GM21367 (cell line): ENCODE data around the gene MOB2.
A peak's percentile ranks its signal among the peaks of the same experiment; 100 is the strongest.

Experiments
- ATAC-seq: cut with Tn5 transposase; IDR thresholded peaks from one replicate; pipeline ENCODE4 v1.9.1; 2021; ENCODE audit not compliant: unreplicated experiment

The MOB2 gene

DNA sequence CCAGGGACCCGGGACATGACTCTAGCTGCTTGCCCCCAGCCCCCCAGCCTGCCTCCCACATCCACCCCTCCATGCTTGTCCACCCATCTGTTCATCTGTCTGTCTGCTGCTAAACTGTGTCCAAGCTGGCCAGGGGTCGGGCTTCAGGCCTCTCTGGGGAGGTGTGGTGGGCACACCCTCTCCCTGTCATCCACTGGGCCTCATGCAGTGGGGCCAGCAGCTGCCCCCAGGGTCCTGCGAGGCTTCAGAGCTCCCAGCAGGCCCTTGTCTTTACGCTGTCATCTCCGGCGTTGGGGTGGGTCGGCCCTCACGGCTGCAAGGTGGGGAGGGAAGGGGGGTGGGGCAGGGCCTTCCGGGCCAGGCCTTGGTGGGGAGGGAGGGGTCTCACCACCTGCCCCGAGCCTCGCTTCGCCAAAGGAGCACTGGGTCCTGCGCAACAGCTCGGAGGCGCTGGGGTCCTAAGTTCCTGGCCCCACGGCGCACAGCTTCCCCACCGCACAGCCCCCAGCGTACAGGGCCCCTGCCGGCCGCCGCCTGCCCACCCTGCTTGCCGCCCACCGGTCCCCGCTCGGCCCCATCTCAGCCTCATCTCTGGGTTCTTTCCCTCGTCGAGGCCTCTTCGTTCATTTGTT, 26.7 kb downstream of the MOB2 start:
- ATAC-seq: no peak

DNA sequence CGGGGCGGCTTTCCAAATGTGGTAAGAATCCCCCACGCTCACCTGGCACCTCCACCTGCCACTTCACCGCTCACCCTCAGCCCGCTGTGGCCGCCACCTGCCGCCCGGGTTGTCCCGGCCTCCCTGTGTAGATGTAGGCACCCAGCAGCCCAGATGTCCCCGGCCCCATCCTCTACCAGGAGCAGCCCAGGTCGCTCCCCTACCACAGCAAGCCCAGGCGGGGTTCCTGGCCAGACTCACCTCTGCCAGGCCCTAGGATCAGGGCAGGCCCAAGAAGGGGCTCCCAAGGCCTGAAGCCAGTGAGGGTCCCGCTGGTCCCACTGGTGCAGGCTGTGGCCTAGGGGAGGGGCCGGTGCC, 27.4 kb downstream of the MOB2 start:
- no peak for ATAC-seq

DNA sequence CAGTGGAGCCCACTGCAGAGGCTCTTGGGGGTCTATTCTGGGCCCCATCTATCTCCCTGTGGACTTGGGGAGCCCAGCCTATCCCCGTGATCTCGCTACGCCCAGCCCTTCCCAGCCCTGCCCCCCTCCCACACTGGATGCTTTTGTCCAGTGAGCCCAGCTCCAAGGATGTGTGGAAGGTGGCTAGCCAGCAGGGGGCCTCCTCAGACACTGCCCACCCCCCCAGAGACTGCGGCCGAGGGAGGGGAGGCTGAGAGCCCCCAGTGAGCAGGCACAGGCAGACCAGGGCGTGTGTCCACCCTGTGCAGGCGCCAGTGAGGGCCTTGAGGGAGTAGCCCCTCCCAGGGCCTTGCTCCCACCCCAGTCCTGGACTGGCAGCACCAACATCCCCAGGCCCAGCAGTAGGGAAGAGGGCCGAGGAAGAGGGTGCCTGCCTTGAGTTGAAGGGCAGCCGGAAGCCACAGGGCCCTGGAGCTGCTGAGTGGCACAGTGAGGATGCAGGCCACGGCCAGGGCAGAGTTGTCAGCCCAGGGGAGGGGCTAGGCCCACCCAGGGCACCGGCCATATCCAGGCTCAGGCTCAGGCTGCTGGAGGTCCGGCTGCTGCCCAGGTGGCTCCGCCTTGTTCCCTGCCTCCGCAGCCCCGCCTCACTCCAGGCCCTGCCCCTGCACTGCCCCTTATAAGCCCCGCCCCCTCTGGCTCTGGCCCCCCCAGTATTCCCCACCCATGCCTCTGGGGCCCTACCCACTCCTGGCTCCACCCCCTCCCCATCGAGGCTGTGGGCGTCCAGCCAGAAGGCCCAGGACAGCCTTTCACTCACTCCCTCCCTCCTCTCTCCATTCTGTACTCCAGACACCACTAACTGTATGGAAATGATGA, 28.0 kb downstream of the MOB2 start:
- no peak for ATAC-seq

GRCh38 chr11:1457856-1458255, 28.7 kb downstream of the MOB2 start:
- ATAC-seq: no peak

- ATAC-seq: no peak
Measured at GRCh38 chr11:1457326-1457680, 29.3 kb downstream of the MOB2 start.

DNA sequence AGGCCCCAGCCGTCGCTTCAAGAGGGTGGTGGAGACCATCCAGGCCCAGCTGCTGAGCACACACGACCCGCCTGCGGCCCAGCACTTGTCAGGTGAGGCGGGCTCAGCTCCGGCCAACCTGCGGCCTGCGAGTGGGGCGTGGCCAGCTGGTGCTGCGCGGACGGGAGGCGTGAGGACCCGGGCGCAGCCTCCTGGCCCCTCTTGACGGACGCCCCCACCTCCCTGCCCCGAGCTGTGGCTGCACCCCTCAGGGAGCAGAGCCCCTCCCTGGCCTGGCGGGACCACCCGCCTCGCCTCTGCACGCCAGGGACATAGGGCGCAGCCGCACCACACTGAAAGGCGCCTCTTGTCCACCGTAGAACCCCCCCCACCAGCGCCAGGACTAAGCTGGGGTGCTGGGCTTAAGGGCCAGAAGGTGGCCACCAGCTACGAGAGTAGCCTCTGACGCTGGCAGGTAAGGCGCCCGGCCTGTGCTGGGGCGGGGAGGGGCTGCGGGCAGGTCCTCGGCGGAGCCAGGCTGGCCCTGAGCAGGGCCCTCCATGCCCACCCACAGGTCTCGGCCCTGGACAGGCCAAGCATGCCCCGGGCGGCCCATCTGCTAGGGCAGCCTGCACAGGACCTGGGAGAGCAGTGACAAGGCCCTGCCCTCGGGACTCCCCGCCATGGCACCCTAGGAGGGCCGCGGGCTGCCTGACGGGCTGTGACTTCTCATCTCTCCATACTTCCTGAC, 29.8 kb downstream of the MOB2 start:
- ATAC-seq: no peak

DNA sequence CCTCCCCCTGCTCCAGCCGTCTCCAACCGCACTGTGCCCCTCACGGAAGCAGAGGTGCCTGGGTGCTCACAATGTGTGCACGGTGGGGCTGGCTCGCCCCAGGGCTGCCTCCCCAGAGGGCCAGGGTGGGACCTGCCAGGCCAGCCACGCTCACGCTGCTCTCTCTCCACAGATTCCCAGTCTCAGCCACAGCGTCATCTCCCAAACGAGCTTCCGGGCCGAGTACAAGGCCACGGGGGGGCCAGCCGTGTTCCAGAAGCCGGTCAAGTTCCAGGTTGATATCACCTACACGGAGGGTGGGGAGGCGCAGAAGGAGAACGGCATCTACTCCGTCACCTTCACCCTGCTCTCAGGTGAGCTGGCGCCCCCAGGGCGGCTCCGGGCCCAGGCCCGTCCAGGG, 30.4 kb downstream of the MOB2 start:
- no peak for ATAC-seq

DNA sequence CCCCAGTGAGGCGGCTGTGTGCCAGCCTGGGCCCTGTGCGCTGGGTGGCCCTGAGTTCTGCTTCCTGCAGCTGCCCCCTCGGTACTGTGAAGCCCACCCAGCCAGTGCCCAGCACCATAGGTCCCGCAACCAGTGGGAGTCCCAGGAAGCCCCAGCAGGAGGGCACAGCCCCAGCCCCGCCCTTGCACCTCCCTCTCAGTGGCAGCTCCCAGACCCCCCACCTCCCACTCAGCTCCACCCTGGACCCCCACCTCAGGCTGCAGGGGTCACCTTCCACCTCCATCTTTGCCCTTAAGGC, 30.9 kb downstream of the MOB2 start:
- ATAC-seq: no peak

DNA sequence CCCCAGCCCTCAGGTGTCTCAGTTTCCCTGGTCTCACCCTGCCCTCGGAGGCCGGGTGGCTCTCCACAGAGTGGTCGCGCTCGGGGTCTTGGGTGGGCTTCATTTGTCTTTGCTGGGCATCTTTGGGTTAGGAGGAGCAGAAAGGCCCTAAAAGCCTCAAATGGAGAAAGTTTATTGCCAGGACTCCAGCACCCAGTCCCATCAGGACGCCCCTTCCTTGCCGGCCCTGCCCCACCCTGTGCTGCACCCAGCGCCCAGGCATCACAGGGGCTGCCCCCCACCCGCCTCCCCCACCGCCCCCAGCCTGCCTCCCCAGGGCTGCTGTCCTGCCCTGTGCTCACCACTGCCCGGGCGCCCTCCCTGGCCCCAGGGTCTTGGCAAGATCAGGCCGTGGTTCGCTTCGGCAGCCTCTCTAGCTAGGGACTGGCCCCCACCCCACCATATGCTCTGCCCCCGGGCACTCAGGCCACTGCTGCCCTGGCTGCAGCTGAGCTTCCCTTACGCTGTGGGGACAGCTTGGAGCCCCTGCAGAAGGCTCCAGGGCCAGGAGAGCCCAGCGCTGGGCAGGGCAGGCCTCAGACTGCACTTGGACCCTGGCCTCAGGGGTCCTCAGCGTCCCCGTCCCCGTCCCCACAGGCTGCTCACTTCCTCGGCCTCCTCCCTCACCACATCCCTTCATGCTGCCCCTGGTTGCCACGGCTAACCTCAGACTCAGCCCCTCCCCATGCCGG, 31.4 kb downstream of the MOB2 start:
- no peak for ATAC-seq

DNA sequence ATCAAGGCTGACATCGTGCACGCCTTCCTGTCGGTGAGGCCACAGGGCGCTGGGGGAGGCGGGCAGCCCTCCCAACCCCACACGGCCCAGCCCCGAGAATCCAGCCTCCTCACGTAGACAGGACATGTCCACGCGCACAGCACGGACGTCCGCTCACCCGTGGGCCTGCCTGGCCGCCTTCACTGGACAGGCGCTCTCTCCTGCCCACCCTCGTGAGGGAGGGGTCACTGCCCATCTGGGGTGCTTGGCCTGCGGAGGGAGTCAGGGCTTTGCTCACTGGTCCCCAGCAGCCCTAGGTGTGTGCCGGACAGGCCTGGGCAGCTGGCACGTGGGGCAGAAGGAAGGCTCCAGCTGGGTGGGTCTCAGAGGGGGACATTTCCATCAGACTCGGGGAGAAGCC, 32.0 kb downstream of the MOB2 start:
- ATAC-seq: no peak

DNA sequence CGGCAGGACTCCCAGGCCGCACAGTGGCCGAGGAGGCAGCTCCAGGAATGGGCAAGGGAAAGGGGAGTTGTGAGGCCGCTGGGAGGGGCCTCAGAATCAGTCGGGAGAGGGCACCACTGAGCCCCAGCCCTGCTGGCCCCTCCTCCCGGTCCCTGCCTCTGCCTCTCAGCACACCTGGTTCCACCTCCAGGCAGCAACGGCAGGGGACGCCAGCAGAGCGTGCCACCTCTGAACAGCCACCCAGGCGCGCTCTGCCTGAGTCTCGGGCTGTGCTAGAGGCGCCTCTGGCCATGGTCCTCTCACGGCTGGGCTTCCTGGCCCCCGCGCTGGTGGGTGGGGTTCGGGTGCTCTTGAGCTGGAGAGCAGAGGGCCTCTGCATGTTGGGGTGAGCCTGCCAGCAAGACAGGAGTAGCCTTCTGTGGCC, 33.0 kb downstream of the MOB2 start:
- ATAC-seq: peak; percentile 59

DNA sequence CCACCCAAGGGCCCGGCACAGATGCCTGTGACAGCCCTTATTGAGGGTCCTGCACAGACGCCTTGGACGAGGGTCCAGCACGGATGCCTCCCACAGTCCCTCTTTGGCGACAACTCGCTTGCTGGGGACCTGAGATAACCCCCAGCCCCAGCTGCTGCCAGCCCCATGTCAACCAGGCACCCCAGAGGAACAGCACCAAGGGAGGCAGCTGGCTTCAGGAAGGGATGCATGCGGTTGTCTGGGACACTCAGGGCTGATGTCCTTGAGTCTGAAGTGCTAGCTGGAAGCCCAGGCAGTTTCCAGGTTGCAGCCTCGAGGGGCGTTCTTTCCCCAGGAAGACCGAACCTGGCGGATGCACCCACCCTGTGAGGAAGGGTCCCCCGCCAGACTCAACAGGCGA, 33.8 kb downstream of the MOB2 start:
- no peak for ATAC-seq

GRCh38 chr11:1451781-1452470, 34.7 kb downstream of the MOB2 start:
- no peak for ATAC-seq

DNA sequence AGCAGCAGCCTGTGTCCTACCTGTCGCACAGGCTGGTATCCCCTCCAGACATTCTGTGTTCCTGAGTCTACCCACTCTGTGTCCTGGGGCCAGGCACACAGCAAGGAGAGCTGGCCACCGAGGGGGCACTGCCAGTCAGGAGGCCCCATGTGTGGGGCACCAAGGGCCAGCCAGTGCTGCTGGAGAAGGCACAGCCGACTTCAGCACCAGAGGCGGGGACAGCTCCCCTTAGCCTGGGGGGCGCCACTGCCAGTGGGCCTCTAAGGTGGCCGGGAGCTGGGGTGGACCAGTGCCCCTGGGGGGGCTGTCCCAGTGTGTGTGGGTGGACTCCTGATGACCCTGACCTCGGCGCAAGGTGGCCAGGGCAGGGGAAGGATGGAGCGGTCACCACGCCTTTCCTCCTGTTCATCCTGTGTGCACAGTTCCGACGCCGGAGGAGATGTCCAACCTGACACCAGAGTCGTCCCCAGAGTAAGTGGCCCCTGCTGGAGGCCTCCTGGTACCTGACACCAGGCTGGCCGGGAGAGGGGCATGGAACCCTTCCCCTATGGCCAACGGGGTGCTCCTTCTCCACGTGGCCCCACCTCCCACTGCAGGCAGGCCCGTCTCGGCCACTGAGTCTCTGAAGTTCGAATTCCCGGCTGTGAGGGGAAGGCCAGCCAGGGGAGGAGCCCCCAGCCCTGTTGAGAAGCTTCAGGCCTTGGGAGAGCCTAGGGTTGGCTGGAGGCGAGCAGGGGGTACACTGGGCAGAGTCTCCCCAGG, 35.4 kb downstream of the MOB2 start:
- ATAC-seq: no peak

- no peak for ATAC-seq
Measured at GRCh38 chr11:1450344-1450875, 36.2 kb downstream of the MOB2 start.

GRCh38 chr11:1449490-1450243, 36.9 kb downstream of the MOB2 start:
- no peak for ATAC-seq

DNA sequence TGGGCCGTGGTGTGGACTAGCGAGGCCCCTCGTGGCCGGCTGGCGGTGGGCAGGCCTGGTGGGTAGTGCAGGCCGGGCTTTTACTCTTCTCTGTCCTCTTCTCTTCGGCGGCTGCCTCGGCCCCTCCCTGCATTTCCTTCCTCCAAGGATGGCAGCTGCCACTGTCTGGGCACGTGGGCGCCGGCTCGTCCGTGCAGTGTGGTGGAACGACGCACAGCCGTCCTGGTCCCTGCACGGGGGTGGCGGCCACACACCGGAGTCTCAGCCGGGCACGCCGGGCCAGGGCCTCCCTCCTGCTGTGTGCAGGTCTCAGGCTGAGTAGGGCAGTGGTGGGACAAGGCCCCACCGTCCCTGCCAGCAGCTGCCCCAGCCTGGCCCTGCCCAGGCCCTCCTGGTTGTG, 37.7 kb downstream of the MOB2 start:
- no peak for ATAC-seq

DNA sequence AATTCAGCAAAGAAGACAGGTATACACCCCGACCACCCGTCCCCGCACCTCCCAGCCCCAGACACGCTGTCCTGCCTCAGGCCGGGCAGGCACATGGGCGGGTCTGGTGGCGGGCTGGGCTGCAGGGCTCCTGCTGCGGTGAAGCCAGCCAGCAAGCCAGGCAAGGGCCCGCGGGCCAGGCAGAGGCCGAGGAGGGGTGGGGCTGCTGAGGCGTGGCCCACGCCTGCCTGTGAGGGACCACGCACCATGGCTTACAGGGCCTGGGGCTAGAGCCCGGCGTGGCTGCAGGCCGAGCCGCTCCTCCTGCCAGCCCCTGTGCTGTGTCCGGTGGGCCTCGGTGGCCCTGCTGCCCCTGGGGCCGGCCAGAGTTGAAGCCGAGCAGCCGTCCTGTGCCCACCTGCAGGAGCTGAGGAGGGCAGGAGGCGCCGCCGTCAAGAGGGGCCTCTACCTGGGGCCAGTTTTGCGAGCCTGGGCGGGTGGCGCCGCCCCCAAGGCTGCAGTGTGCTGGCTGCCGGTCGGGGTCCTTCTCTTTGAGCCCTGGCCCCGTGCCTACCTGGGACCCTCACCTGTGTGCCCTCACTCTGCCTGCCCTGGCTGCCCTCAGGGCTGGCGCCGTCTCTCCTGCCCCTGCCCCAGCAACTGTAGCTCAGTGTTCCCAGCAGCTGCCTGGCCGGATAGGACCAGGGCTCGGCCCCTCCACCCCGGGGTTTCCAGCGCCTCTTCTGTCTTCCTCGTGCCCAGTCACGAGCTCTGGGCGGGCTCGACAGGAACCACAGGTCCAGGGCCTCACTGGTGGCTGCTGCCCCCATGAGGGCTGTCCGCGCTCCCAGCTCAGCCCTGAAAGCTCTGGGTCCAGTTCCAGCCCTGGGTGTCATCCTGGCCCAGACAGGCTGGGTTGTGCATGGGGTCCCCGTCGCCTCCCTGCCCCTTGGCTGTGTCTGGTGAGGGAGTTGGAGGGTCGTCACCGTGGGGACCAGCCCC, 38.4 kb downstream of the MOB2 start:
- no peak for ATAC-seq
